ENCODE data around the gene TPST1.

GRCh38 chr7:66263936-66264335 is 58.8 kb downstream of the TPST1 start:
- TF ChIP-seq CTCF (IDR thresholded peaks at IDR 0.05; ENCODE audit: control extremely low read depth in 1 of 3, insufficient read depth in 1 of 3, low read depth in 1 of 3, low read length in 3 of 3) (no peak), SP1 (IDR thresholded peaks at IDR 0.05; ENCODE audit: low read depth, low read length) (no peak)

Data from H1 (cell line).